ENCODE data around the gene OR11A1.

The OR11A1 gene

GRCh38 chr6:29456971-29457370 is at the start of gene OR11A1, which contains the start of gene OR2H1:
Gene OR11A1, minus strand, starts transcription at chr6:29457071. Its CDS starts 29,430 bp downstream, at chr6:29427641.
Gene OR2H1, plus strand, starts transcription at chr6:29457155. Its CDS starts 4,615 bp downstream, at chr6:29461770.
- DNase-seq (ENCODE audit: low read depth in 3 of 3), result no peak

- no peak for DNase-seq (ENCODE audit: low read depth in 3 of 3)
Observed at GRCh38 chr6:29506446-29507067, 49.7 kb upstream of the OR11A1 start.

GRCh38 chr6:29505808-29506207 is 48.9 kb upstream of the OR11A1 start:
- no peak for DNase-seq (ENCODE audit: low read depth in 3 of 3)

- no peak for DNase-seq (ENCODE audit: low read depth in 3 of 3)
Observed at GRCh38 chr6:29504961-29505360, 48.1 kb upstream of the OR11A1 start.

- no peak for DNase-seq (ENCODE audit: low read depth in 3 of 3)
Observed at GRCh38 chr6:29502597-29502996, 45.7 kb upstream of the OR11A1 start.

- DNase-seq (ENCODE audit: low read depth in 3 of 3), result no peak
Observed at GRCh38 chr6:29502181-29502580, 45.3 kb upstream of the OR11A1 start.

- no peak for DNase-seq (ENCODE audit: low read depth in 3 of 3)
Observed at GRCh38 chr6:29501106-29501505, 44.2 kb upstream of the OR11A1 start.

- DNase-seq (ENCODE audit: low read depth in 3 of 3), result no peak
Observed at GRCh38 chr6:29500594-29500993, 43.7 kb upstream of the OR11A1 start.

- no peak for DNase-seq (ENCODE audit: low read depth in 3 of 3)
Observed at GRCh38 chr6:29499704-29500103, 42.8 kb upstream of the OR11A1 start.

GRCh38 chr6:29496961-29497360 is 40.1 kb upstream of the OR11A1 start:
- no peak for DNase-seq (ENCODE audit: low read depth in 3 of 3)

GRCh38 chr6:29495571-29495970 is 38.7 kb upstream of the OR11A1 start:
- no peak for DNase-seq (ENCODE audit: low read depth in 3 of 3)

- DNase-seq (ENCODE audit: low read depth in 3 of 3), result no peak
Observed at GRCh38 chr6:29494131-29494530, 37.3 kb upstream of the OR11A1 start.

- no peak for DNase-seq (ENCODE audit: low read depth in 3 of 3)
Observed at GRCh38 chr6:29493261-29493660, 36.4 kb upstream of the OR11A1 start.

- no peak for DNase-seq (ENCODE audit: low read depth in 3 of 3)
Observed at GRCh38 chr6:29491574-29491973, 34.7 kb upstream of the OR11A1 start.

GRCh38 chr6:29490552-29490951 is 33.7 kb upstream of the OR11A1 start:
- no peak for DNase-seq (ENCODE audit: low read depth in 3 of 3)

- DNase-seq (ENCODE audit: low read depth in 3 of 3), result no peak
Observed at GRCh38 chr6:29490055-29490454, 33.2 kb upstream of the OR11A1 start.

- no peak for DNase-seq (ENCODE audit: low read depth in 3 of 3)
Observed at GRCh38 chr6:29489286-29489685, 32.4 kb upstream of the OR11A1 start.

GRCh38 chr6:29488874-29489273 is 32.0 kb upstream of the OR11A1 start:
- DNase-seq (ENCODE audit: low read depth in 3 of 3), result no peak

GRCh38 chr6:29487660-29488059 is 30.8 kb upstream of the OR11A1 start, which contains the start of gene MAS1L:
Gene MAS1L, minus strand, starts transcription at chr6:29487956. Its CDS starts 54 bp downstream, at chr6:29487902.
- no peak for DNase-seq (ENCODE audit: low read depth in 3 of 3)

- DNase-seq (ENCODE audit: low read depth in 3 of 3), result no peak
Observed at GRCh38 chr6:29487131-29487530, 30.3 kb upstream of the OR11A1 start.

GRCh38 chr6:29486577-29486976 is 29.7 kb upstream of the OR11A1 start:
- no peak for DNase-seq (ENCODE audit: low read depth in 3 of 3)

- DNase-seq (ENCODE audit: low read depth in 3 of 3), result no peak
Observed at GRCh38 chr6:29483735-29484134, 26.9 kb upstream of the OR11A1 start.

GRCh38 chr6:29483186-29483585 is 26.3 kb upstream of the OR11A1 start:
- DNase-seq (ENCODE audit: low read depth in 3 of 3), result no peak

GRCh38 chr6:29479560-29479959 is 22.7 kb upstream of the OR11A1 start:
- DNase-seq (ENCODE audit: low read depth in 3 of 3), result no peak

Measured in stimulated activated CD4-positive, alpha-beta T cell treated with anti-CD3 and anti-CD28 coated beads, TNF-alpha, amount 100 ng/mL, for 24 hours (primary cell).